Subcutaneous abdominal adipose tissue (tissue), 5 donors: ENCODE measurements around the gene TIGD1.

Experiments
- H3K27ac ChIP-seq: one replicate; pipeline ENCODE4 v1.7.0; 2013; ENCODE audit warnings: low read depth, mild to moderate bottlenecking, inconsistent platforms, low read length, moderate library complexity
- H3K27me3 ChIP-seq, 5 donors: one replicate each; pipeline ENCODE4 v1.7.0; 2013; ENCODE audit warnings: low read length in 5 of 5, inconsistent platforms in 1 of 5; ENCODE audit not compliant: control insufficient read depth in 5 of 5, insufficient read depth in 4 of 5
- H3K36me3 ChIP-seq, 5 donors: one replicate each; pipeline ENCODE4 v1.7.0; 2013; ENCODE audit warnings: low read length in 5 of 5; ENCODE audit not compliant: control insufficient read depth in 5 of 5, insufficient read depth in 5 of 5
- H3K4me1 ChIP-seq, 5 donors: one replicate each; pipeline ENCODE4 v1.7.0; 2013; ENCODE audit warnings: low read length in 5 of 5, mild to moderate bottlenecking in 3 of 5, moderate library complexity in 1 of 5; ENCODE audit not compliant: control insufficient read depth in 5 of 5, insufficient read depth in 5 of 5
- H3K4me3 ChIP-seq, 5 donors: one replicate each; pipeline ENCODE4 v1.7.0; 2013; ENCODE audit warnings: low read length in 5 of 5, low read depth in 1 of 5
- H3K9ac ChIP-seq, 5 donors: one replicate each; pipeline ENCODE4 v1.7.0; 2013; ENCODE audit warnings: low read length in 5 of 5, mild to moderate bottlenecking in 4 of 5, moderate library complexity in 3 of 5
- H3K9me3 ChIP-seq, 5 donors: one replicate each; pipeline ENCODE4 v1.7.0; 2013; ENCODE audit warnings: low read length in 5 of 5; ENCODE audit not compliant: control insufficient read depth in 5 of 5
- donor health status: healthy.
- donor health status: healthy.
- donor health status: healthy.
- donor health status: healthy.
- donor health status: healthy.

The TIGD1 gene

GRCh38 chr2:232518844-232519243 lies 31.5 kb downstream of the TIGD1 start:
- H3K9me3 ChIP-seq: no peaks in the 10 kb centered on the region
- H3K36me3 ChIP-seq: no peaks in the 10 kb centered on the region
- peaks cover 0 to 18% (median 16%) of the 10 kb centered on the region in 5 donors for H3K4me1 ChIP-seq
- no peak overlapping the region for H3K27ac ChIP-seq
- H3K4me3 ChIP-seq: no peak overlapping the region
- H3K9ac ChIP-seq: no peak overlapping the region
- H3K27me3 ChIP-seq: peaks cover 27 to 50% (median 39%) of the 10 kb centered on the region in 5 donors

GRCh38 chr2:232516551-232516950 lies 33.8 kb downstream of the TIGD1 start:
- H3K4me3 ChIP-seq: no peak overlapping the region
- peaks cover 14 to 47% (median 34%) of the 10 kb centered on the region in 5 donors for H3K27me3 ChIP-seq

GRCh38 chr2:232515639-232516038 lies 34.7 kb downstream of the TIGD1 start:
- Histone ChIP-seq H3K4me1 (no peaks in the 10 kb centered on the region), H3K27ac (no peak overlapping the region), H3K4me3 (no peak overlapping the region), H3K36me3 (no peaks in the 10 kb centered on the region), H3K27me3 (peaks cover 12 to 42% (median 30%) of the 10 kb centered on the region in 5 donors), H3K9me3 (no peaks in the 10 kb centered on the region), H3K9ac (no peak overlapping the region)

More at GRCh38 chr2:232516551-232516950, 33.8 kb downstream of the TIGD1 start:
- H3K36me3 ChIP-seq: no peaks in the 10 kb centered on the region
- H3K27ac ChIP-seq: no peak overlapping the region
- no peaks in the 10 kb centered on the region for H3K4me1 ChIP-seq
- H3K9ac ChIP-seq: no peak overlapping the region
- no peaks in the 10 kb centered on the region for H3K9me3 ChIP-seq

- no peak overlapping the region for H3K4me3 ChIP-seq
- H3K27ac ChIP-seq: no peak overlapping the region
- H3K9me3 ChIP-seq: no peaks in the 10 kb centered on the region
- no peaks in the 10 kb centered on the region for H3K4me1 ChIP-seq
- no peak overlapping the region for H3K9ac ChIP-seq
- peaks cover 3 to 33% (median 20%) of the 10 kb centered on the region in 5 donors for H3K27me3 ChIP-seq
- no peaks in the 10 kb centered on the region for H3K36me3 ChIP-seq
These were observed 37.0 kb downstream of the TIGD1 start for GRCh38 chr2:232513353-232513752.

GRCh38 chr2:232512602-232513001 lies 37.8 kb downstream of the TIGD1 start:
- Histone ChIP-seq H3K27ac (no peak overlapping the region), H3K4me1 (no peaks in the 10 kb centered on the region), H3K9ac (no peak overlapping the region), H3K4me3 (no peak overlapping the region), H3K36me3 (no peaks in the 10 kb centered on the region), H3K27me3 (peaks cover 3 to 37% (median 21%) of the 10 kb centered on the region in 5 donors), H3K9me3 (no peaks in the 10 kb centered on the region)

GRCh38 chr2:232511336-232511890 lies 38.9 kb downstream of the TIGD1 start:
- H3K9ac ChIP-seq: no peak overlapping the region
- H3K9me3 ChIP-seq: no peaks in the 10 kb centered on the region
- peaks cover 5 to 42% (median 23%) of the 10 kb centered on the region in 5 donors for H3K27me3 ChIP-seq
- no peak overlapping the region for H3K4me3 ChIP-seq
- no peaks in the 10 kb centered on the region for H3K36me3 ChIP-seq
- H3K27ac ChIP-seq: no peak overlapping the region
- H3K4me1 ChIP-seq: no peaks in the 10 kb centered on the region

GRCh38 chr2:232508251-232508650 lies 42.1 kb downstream of the TIGD1 start:
- Histone ChIP-seq H3K9me3 (no peaks in the 10 kb centered on the region), H3K4me3 (no peak overlapping the region), H3K27ac (no peak overlapping the region), H3K9ac (no peak overlapping the region), H3K27me3 (peaks cover 29 to 67% (median 44%) of the 10 kb centered on the region in 5 donors), H3K4me1 (peaks cover 0 to 6% (median 4%) of the 10 kb centered on the region in 5 donors), H3K36me3 (no peaks in the 10 kb centered on the region)

GRCh38 chr2:232506709-232507108 lies 43.6 kb downstream of the TIGD1 start:
- no peak overlapping the region for H3K9ac ChIP-seq
- H3K36me3 ChIP-seq: no peaks in the 10 kb centered on the region
- H3K27me3 ChIP-seq: peaks cover 36 to 60% (median 37%) of the 10 kb centered on the region in 5 donors
- H3K27ac ChIP-seq: no peak overlapping the region
- no peak overlapping the region for H3K4me3 ChIP-seq
- H3K4me1 ChIP-seq: peaks cover 0 to 13% (median 12%) of the 10 kb centered on the region in 5 donors
- H3K9me3 ChIP-seq: no peaks in the 10 kb centered on the region

GRCh38 chr2:232505856-232506255 lies 44.5 kb downstream of the TIGD1 start:
- H3K9ac ChIP-seq: no peak overlapping the region
- no peak overlapping the region for H3K27ac ChIP-seq
- peaks cover 36 to 57% (median 37%) of the 10 kb centered on the region in 5 donors for H3K27me3 ChIP-seq
- peaks cover 0 to 13% (median 12%) of the 10 kb centered on the region in 5 donors for H3K4me1 ChIP-seq
- no peaks in the 10 kb centered on the region for H3K9me3 ChIP-seq
- no peaks in the 10 kb centered on the region for H3K36me3 ChIP-seq
- no peak overlapping the region for H3K4me3 ChIP-seq

GRCh38 chr2:232504438-232504837 lies 45.9 kb downstream of the TIGD1 start:
- H3K9me3 ChIP-seq: no peaks in the 10 kb centered on the region
- peaks cover 0 to 13% (median 12%) of the 10 kb centered on the region in 5 donors for H3K4me1 ChIP-seq
- no peaks in the 10 kb centered on the region for H3K36me3 ChIP-seq
- peaks cover 37 to 67% (median 45%) of the 10 kb centered on the region in 5 donors for H3K27me3 ChIP-seq
- no peak overlapping the region for H3K27ac ChIP-seq
- H3K4me3 ChIP-seq: no peak overlapping the region
- H3K9ac ChIP-seq: no peak overlapping the region
